NCI-H2081 treated with DMSO at 0.1 percent for 48 hours (cell line): Measurements from ENCODE around the gene UBL4A.

Experiments used
- DNase-seq: peaks from one replicate; lab custom pipeline; 2025; lab: John Stamatoyannopoulos, UW

The UBL4A gene

DNA sequence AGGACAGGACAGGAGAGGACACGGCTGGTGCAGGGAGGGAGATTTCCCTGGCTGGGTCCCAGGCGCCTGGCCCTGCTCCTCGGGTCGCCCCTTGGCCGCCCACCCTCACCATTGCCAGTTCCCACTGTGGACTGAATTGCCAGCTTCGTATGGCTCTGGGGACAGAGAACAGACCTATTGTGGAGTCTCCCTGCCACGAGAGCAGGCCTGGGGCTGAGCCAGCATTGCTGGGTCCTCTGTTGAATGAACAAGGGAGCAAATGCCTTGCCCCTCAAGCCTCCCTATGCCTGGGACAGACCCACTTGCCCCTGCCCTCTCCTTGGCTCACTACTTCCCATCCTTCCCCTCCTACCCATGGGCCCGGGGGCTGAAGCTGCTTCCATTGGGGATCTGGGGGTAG is 24.0 kb downstream of the UBL4A start:
- DNase-seq, result no peak

DNA sequence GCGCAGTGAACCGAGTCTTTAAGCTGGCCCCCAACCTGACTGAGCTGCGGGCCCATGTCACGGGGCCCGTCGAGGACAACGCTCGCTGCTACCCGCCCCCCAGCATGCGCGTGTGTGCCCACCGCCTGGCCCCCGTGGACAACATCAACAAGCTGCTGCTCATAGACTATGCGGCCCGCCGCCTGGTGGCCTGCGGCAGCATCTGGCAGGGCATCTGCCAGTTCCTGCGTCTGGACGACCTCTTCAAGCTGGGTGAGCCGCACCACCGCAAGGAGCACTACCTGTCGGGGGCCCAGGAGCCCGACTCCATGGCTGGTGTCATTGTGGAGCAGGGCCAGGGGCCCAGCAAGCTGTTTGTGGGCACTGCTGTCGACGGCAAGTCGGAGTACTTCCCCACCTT is 26.1 kb downstream of the UBL4A start:
- no peak for DNase-seq

DNA sequence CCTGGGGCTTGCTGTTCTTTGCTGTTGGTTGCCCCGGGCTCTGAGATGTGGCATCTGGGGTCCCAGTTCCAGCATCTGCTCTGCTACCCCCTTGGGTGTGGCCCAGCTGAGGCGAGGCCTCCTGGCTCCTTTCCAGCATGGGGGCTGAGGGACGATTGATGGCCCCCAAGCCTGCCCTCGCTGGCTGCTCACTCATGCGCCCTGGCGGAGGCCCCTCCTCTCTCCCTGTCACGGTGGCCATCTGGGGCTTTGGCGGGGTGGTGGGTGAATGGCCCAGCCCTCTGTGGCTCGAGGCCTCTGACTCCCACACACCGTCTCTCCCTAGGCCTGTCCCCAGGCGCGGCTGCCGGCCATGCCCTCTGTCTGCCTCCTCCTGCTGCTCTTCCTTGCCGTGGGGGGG is 26.6 kb downstream of the UBL4A start:
- no peak for DNase-seq

DNA sequence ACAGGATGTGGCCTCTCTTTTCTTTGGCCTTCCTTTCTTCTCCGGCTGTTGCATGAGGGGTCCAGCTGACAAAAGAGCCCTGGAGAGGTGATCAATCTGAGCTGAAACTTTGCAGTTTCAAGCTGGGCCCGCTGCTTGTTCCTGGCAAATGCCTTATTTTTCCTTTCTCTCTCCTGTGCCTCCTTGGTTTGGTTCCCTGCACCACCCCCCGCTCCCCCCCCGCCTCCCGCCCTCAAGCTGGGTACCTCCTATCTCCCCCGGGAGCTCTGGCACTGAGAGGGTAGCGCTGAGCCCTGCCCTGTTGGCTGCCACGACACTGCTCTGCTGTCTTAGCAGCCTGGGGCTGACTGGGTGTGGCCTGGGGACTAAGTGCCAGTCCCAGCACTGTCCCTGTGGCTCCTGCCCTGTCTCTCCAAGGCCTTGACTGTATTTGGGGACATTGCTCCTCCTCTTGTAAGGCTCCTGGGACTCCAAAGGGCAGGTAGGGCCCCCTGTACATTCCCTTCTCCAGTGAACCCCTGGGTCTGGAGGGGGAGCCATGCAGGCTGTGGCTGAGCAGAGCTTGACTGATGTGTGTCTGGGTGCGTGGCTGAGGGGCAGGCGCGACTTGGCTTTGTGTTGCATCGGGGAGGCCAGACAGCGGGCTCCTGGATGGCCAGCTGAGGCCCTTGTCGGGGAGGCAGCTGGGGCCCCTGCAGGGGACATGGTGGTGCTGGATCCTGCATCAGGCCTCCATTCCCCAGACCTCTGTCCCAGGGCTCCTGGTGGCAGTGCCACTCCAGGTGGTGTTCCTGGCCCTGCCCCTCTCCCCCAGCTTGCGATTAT is 27.2 kb downstream of the UBL4A start:
- no peak for DNase-seq

DNA sequence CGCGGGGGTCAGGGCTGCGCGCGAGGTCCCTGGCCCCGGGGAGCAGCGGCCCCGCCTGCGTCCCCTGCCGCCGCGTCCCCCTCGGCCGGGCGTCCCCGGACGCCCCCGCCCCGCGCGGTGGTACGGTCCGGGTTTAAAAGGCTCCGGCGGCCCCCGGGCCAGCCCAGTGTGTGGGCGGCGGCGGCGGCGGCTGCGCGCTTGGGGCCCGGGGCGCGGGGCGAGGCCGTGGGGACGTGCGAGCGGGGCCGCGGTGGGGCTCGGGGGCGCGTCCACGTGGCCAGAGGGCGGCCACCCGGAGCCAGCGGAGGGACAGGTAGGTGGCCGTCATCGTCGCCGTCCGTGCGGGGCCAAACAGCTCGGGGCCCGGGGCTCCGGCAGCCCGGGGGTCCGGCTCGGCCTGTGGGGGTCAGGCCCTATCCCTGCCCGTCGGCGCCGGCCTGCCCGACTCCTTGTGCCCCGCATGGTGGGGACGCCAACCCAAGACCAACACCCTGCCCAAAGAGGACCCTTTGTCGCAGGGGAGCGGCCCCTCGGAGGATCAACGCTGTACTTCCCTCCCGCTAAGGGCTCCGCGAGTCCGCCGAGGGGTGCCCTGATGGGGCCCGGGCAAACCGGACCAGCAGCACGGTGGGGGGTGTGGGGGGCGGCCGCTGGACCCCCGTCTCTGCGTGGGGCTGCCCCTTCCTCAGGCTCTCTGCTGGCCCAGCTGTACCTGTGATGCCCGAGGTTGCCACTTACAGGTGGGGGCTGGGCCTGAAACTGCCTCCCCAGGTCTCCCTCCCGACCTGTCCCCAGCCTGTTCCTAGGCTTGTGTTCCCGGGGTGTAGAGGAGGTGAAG is 28.1 kb downstream of the UBL4A start, which contains the start of gene PLXNA3:
Gene PLXNA3 (plus strand): TSS at position 166 of the 838 bp plus-strand sequence. CDS start 1,903 bp downstream, outside the sequence.
- DNase-seq, result no peak

DNA sequence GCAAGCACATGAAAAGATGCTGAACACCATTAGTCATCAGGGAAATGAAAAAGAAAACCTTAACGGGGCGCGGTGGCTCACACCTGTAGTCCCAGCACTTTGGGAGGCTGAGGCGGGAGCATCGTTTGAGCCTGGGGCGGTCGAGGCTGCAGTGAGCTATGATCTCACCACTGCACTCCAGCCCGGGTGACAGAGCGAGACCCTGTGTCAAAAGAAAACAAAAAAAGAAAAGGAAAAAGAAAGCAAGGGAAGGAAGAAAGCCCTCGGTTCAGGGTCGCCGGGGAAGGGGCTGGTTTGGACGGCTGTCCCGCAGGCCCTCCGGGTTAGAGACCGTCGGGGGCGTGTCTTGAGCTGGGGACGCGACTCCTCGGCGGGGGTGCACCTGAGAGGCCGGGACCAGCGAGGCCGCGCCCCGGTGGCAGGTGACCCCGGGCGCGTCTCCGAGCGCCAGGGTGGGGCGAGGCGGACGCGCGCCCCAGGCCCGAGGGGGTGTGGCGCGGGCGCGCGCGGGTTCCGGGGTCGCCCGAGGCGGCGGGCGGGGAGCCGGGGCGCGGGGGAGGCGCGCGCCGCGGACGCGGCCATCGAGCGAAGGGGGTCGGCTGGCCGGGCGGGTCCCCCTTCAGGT is 28.8 kb downstream of the UBL4A start:
- no peak for DNase-seq

DNA sequence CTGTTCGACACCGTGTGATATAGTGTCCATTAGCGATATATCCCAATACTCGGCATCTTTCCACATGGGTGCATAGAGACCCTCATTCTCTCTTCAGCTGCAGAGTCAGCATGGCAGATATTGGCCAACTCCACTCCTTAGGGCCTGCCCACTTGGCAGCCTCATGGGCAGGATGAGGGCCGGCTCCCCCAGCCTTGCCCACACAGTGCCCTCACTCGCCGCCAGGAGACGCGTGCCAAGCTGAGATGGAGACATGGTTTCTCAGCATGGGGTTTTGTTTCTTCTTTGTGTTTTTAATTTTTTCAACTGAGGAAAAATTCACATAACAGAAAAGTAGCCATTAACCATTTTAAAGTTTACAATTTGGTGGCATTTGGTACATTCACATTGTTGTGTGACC is 33.6 kb downstream of the UBL4A start:
- no peak for DNase-seq

DNA sequence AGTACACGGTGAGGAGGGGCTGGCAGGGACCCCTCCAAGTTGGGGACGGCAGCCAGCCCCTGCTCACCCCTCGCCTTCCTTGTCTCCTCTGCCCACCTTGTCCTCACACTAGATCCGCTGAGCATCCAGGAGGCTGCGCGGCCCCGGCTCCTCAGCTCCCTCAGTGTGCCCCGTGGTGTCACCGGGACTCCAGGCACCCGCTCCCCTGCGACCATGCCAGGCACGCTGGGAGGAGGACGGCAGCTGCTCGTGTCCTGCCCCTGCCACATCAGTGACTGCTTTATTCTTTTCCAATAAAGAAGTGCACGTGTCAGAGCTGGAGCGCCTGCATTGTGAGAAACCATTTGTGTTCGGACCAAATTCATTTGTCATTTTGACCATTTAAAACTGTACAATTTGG is 36.1 kb downstream of the UBL4A start:
- DNase-seq, result no peak

DNA sequence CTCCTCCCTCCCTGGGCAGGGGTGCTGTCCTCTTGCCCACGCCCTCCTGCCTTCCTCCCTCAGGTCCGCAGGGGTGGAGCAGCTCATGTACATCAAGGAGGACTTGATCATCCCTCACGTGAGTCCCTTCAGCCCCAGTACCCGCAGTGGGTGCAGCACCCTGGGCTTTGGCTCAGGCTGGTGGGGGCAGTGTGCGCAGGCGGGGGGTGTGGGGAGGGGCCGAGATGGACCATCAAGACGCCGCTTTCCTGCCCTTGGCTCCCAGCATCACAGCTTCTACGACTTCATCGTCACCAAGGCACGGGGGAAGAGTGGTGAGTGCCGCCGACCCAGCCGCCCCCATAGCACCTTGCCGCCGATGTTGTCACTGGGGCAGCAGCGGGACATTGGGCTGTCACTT is 36.8 kb downstream of the UBL4A start:
- no peak for DNase-seq

DNA sequence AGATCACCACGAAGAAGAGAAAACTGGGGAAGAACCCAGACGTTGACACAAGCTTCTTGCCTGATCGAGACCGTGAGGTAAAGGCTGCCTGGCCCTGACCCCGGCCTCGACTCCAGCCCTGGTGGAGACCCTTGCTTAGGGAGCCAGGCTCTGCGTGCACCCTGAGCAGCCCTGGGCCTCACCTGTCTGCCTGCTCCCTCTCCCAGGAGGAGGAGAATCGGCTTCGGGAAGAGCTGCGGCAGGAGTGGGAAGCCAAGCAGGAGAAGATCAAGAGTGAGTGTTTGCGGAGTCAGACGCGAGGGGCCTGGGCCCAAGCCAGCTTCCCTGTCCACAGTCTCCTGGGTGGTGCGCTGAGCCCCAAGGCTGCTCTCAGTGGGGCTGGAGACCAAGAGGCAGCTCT is 37.9 kb downstream of the UBL4A start:
- DNase-seq, result no peak

DNA sequence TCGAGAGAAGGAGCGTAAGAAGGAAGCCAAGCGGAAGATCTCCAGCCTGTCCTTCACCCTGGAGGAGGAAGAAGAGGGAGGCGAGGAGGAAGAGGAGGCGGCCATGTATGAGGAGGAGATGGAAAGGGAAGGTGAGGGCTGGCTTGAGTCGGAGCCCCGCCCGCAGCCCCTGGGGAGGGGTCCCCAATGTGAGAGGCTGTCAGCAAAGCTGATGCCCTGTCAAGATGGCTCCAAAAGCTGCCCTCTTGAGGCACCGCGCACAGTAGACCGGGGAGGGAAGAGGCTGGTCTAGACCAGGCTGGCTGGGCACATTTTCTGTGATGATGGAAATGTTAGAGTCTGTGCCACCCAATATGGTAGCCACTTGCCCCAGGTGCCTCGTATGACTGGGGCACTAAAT is 40.0 kb downstream of the UBL4A start:
- no peak for DNase-seq

DNA sequence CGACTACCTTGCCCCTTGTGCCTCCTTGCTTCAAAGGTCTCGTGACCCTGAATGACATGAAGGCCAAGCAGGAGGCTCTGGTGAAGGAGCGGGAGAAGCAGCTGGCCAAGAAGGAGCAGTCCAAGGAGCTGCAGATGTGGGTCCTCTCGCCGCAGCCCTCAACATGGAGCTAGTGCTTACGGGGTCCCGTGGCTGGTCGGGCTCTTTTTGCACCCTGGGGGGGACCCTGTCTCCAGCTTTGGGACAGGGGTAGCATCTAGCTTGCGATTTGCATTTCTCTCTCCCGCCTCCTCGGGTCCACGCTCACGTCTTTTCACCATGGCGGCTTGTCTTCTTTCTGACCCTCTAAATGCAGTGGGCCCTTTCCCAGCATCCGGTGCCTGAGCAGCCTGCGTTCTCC is 40.6 kb downstream of the UBL4A start:
- DNase-seq, result no peak

DNA sequence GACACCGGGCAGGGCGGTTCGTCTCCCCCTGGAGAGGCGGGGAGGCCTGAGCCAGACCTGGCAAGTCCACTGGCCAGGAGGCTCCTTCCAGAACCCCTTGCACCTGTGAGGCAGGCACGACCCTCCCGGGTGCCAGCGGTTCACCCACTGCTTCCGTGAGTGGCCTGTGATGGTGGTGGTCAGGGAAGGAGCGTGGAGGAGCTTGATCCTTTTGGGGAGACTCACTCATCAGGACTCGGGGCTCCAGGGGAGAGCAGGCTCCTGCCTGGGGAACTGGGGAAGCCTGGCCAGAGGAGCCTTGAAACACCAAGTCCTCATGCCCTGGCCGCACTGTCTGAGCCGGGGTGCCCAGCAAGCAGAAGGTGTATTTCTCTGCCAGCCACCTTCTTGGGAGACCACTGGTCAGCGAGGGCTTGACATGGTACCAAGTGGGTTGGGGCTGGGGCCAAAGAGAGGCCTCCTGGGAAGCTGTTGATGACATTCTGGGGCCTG is 41.6 kb downstream of the UBL4A start:
- DNase-seq, result no peak

DNA sequence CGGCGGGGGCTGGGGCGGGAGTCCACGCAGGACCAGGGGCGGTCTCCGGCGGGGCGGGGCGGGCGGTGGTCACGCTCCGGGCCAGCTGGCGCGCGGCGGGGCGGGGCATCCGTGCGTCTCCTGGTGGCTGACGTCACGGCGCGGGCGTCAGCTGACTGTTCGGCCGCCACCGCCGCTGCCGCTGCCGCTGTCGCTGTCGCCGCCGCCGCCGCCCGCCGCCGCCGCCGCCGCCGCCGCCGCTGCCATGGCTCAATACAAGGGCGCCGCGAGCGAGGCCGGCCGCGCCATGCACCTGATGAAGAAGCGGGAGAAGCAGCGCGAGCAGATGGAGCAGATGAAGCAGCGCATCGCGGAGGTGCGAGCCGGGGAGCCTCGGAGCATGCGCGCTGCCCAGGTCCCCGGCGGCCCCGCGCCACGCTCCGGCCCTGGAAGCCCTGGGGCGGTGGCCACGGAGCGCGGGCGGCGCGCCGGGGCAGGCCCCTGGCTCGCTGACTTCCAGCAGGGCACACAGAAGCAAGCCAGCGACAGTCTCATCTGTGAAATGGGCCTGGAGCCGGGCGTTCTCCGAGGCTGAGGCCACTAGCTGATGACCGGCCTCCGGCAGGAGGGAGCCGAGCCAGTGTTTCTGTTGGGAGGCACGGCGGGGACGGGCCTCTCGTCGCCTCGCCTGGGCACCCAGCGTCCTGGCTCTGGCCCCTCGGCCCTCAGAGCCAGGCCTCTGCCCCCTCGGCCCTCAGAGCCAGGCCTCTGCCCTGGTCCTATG is 42.2 kb downstream of the UBL4A start, which contains the start of gene FAM50A:
Gene FAM50A (plus strand): TSS at position 150 of the 763 bp plus-strand sequence. CDS start 95 bp downstream, at position 245.
- DNase-seq, result no peak

DNA sequence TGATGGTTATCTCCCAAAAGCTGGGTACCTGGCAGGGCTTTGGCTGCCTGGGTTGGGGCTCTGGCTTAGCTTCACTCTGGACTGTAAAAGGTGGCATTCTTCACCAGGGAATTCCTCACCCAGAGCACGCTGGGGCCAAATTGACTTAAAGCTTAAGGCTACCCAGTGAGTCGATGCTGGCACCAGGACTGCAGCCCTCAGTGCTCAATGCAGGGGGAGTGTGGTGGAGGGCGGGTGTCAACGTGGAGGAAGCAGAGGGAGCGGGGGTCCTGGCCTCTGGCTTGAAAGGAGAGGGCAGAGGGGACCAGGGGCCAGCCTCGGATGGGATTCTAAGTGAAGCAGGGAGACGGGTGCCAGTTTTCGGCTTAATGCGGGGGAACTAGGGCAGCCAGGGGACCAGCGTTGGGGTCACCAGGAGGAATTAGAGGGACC is 42.9 kb downstream of the UBL4A start:
- no peak for DNase-seq

DNA sequence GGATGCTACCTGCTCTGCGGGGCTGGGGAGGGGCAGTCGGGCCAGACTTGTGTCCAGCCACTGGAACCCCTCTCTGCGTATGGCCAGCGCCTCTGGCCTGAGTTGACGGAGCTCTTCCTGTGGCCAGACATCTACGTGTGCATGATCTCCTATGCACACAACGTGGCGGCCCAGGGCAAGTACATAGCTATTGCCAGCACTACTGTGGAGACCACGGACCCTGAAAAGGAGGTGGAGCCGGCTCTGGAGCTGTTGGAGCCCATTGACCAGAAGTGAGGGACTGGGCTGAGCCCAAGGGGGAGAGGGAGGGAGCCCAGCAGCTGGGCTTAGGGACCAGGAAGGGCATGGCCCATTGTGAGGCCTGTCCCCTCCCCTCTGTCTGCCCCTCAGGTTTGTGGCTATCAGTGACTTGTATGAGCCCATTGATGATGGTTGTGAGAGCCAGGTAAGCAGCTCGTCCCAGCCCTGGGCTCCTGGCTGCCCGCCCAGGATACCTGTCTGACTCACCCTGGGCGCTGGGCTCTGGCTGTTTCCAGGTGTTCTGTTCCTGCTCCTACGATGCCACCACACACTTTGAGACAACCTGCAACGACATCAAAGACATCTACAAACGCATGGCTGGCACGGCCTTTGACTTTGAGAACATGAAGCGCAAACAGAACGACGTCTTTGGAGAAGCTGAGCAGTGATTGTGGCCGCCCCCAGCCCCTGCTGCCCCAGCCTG is 44.3 kb downstream of the UBL4A start:
- no peak for DNase-seq

DNA sequence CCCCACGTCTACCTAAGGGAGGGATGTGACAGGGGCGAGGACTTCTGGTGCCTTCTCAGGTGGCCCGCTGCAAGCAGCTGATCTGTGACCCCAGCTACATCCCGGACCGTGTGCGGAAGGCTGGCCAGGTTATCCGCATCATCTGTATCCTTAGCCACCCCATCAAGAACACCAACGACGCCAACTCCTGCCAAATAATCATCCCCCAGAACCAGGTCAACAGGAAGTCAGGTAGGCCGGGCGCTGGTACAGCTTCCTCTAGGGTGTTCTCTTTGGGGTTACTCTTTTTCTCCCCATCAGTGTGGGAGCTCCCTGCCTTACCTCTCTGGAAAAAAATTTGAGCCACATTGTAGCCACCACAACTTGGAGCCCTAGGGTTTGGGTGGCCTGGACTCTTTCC is 44.9 kb downstream of the UBL4A start:
- DNase-seq, result no peak

DNA sequence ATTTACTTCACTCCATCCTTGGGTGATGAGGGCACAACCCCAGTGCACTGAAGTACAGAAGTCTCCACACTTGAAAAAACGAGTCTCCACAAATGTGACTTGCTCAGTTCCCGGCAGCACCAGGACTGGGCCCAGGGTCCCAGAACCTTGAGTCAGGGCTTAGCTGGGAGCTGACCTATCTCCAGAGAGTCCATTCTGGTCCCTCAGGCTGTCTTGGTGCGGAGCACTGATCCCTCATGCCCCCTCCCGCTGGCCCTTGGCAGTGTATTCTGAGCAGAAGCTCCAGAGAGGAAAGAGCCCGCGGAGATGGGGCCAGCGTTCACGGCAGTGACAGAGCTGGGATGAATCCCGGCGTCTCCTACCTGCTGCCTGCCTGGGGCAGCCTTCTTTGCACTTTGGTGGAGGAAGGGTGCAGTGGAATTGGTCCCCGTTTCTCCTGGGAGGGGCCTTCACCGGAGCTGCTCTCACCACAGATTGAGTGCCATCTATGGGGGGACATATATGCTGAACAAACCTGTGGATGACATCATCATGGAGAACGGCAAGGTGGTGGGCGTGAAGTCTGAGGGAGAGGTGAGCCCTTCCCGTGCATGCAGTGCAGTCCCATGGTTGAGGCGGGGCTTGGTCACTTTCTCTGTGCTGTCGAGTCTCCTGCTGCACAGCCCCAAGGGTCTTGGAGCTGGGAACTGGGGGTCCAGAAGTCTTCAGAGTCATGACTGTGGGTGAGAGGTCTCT is 45.6 kb downstream of the UBL4A start:
- DNase-seq, result no peak

DNA sequence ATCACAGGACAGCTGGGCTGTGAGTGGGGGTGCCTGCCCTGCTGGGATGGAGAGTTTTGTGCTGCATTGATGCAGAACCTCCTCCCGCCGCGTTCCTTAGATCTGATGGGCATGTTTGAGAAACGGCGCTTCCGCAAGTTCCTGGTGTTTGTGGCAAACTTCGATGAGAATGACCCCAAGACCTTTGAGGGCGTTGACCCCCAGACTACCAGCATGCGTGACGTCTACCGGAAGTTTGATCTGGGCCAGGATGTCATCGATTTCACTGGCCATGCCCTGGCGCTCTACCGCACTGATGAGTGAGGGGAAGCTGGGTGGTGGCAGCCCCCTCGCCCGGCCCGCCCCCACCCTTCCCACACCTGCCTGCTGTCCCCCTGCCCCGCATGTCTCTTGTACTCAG is 46.6 kb downstream of the UBL4A start:
- DNase-seq, result no peak
